ENCODE measurements around the gene GNAQ. TPM values are rescaled to one million over a fixed set of nuclear protein-coding genes. Genes with fewer than 3 reads are reported as not detected.
A peak's percentile ranks its signal among the peaks of the same experiment; 100 is the strongest.

GNAQ gene
- polyA plus RNA-seq, 1 donor (not counting 4 experiments of a cell fraction or from before 2014, with no cell fraction given) = 64.3 TPM

GRCh38 chr9:77945798-77946197 lies 85.8 kb downstream of the GNAQ start:
- no peak overlapping the region for H3K27ac ChIP-seq (ENCODE audit: control insufficient read depth, insufficient read depth, low read length)
- no peak overlapping the region for H3K9ac ChIP-seq (ENCODE audit: control insufficient read depth, extremely low read depth, insufficient read depth, low read length)
- dilution Hi-C loops (cut with MboI; ENCODE audit: extremely low pct_ligation_motif_present, low sequenced_read_pairs) = no loop called here
- FAIRE-seq (no peak), DNase-seq (ENCODE audit: low read depth, low spot score) (no peak)
- no peaks in the 10 kb centered on the region for H3K9me3 ChIP-seq (ENCODE audit: control insufficient read depth, low read depth, low read length)
- H3K4me3 ChIP-seq (ENCODE audit: control insufficient read depth in 2 of 3, extremely low read depth in 1 of 3, insufficient read depth in 2 of 3, low read depth in 1 of 3, low read length in 3 of 3) = no peak overlapping the region
- no peak overlapping the region for H3K4me2 ChIP-seq (ENCODE audit: control insufficient read depth, extremely low read depth, insufficient read depth, low read depth, low read length)
- no peaks in the 10 kb centered on the region for H3K36me3 ChIP-seq (ENCODE audit: control insufficient read depth in 2 of 2, extremely low read depth in 1 of 2, insufficient read depth in 2 of 2, low read length in 2 of 2)
- no peak overlapping the region for H2AFZ ChIP-seq (ENCODE audit: control insufficient read depth, low read length)
- H3K79me2 ChIP-seq (ENCODE audit: control insufficient read depth, insufficient read depth, low read length) = peaks cover 75% of the 10 kb centered on the region
- TF ChIP-seq EZH2 (IDR thresholded peaks at IDR 0.05; ENCODE audit: low read length) = no peak
- TF ChIP-seq CTCF (optimal IDR thresholded peaks at IDR 0.05 in 1 of 3, IDR thresholded peaks at IDR 0.05 in 1 of 3, conservative IDR thresholded peaks at IDR 0.05 in 1 of 3; ENCODE audit: extremely low read depth in 1 of 3, insufficient read depth in 2 of 3, low read length in 3 of 3) = no peak
- H3K9me1 ChIP-seq (ENCODE audit: control insufficient read depth, extremely low read depth, insufficient read depth, low read length) = no peaks in the 10 kb centered on the region
- no peaks in the 10 kb centered on the region for H3K27me3 ChIP-seq (ENCODE audit: control insufficient read depth, extremely low read depth, insufficient read depth, low read length)
- H3K4me1 ChIP-seq (ENCODE audit: control insufficient read depth, extremely low read depth, insufficient read depth, low read length) = peaks cover 10% of the 10 kb centered on the region
- H4K20me1 ChIP-seq (ENCODE audit: control insufficient read depth, extremely low read depth, insufficient read depth, low read length) = no peaks in the 10 kb centered on the region

- Histone ChIP-seq H3K9me1 (ENCODE audit: control insufficient read depth, extremely low read depth, insufficient read depth, low read length) (no peaks in the 10 kb centered on the region), H3K9me3 (ENCODE audit: control insufficient read depth, low read depth, low read length) (no peaks in the 10 kb centered on the region), H2AFZ (ENCODE audit: control insufficient read depth, low read length) (no peak overlapping the region), H4K20me1 (ENCODE audit: control insufficient read depth, extremely low read depth, insufficient read depth, low read length) (no peaks in the 10 kb centered on the region), H3K27ac (ENCODE audit: control insufficient read depth, insufficient read depth, low read length) (no peak overlapping the region), H3K79me2 (ENCODE audit: control insufficient read depth, insufficient read depth, low read length) (peaks cover 72% of the 10 kb centered on the region), H3K4me1 (ENCODE audit: control insufficient read depth, extremely low read depth, insufficient read depth, low read length) (peaks cover 10% of the 10 kb centered on the region), H3K27me3 (ENCODE audit: control insufficient read depth, extremely low read depth, insufficient read depth, low read length) (no peaks in the 10 kb centered on the region), H3K4me3 (ENCODE audit: control insufficient read depth in 2 of 3, extremely low read depth in 1 of 3, insufficient read depth in 2 of 3, low read depth in 1 of 3, low read length in 3 of 3) (no peak overlapping the region), H3K9ac (ENCODE audit: control insufficient read depth, extremely low read depth, insufficient read depth, low read length) (no peak overlapping the region), H3K4me2 (ENCODE audit: control insufficient read depth, extremely low read depth, insufficient read depth, low read depth, low read length) (peak overlapping the region; percentile 20), H3K36me3 (ENCODE audit: control insufficient read depth in 2 of 2, extremely low read depth in 1 of 2, insufficient read depth in 2 of 2, low read length in 2 of 2) (no peaks in the 10 kb centered on the region)
- DNase-seq (ENCODE audit: low read depth, low spot score) = no peak
- dilution Hi-C loops (cut with MboI; ENCODE audit: extremely low pct_ligation_motif_present, low sequenced_read_pairs) = no loop called here
- FAIRE-seq = no peak
- TF ChIP-seq CTCF (optimal IDR thresholded peaks at IDR 0.05 in 1 of 3, IDR thresholded peaks at IDR 0.05 in 1 of 3, conservative IDR thresholded peaks at IDR 0.05 in 1 of 3; ENCODE audit: extremely low read depth in 1 of 3, insufficient read depth in 2 of 3, low read length in 3 of 3) (no peak), EZH2 (IDR thresholded peaks at IDR 0.05; ENCODE audit: low read length) (no peak)
Measured at GRCh38 chr9:77944556-77945243, 86.9 kb downstream of the GNAQ start.

Measured in keratinocyte (primary cell).